Posterior cingulate gyrus (tissue), 11 donors: ENCODE results near the gene ZC3H7B.
A peak's percentile ranks its signal among the peaks of the same experiment; 100 is the strongest.
"Not testable (repeated sequence)": the region's sequence is repeated elsewhere in the genome, so short reads cannot be mapped to it uniquely, and the experiment has no call there.

Source experiments
- DNase-seq, 10 donors: peaks; one replicate each; pipeline versions ENCODE4 v3.0.0 to v3.0.0-alpha.2; 2020 to 2021; ENCODE audit warnings: mixed read lengths in 3 of 10
- intact Hi-C: fragments of 100-400 bp; cut with DNase I; formaldehyde crosslinking; loops from one replicate; pipeline ENCODE4 v1.15.1; 2023

Gene ZC3H7B

GRCh38 chr22:41301085-41302020 lies at the start of gene ZC3H7B:
TSS of gene ZC3H7B (plus strand) at chr22:41301525. CDS start at chr22:41320661, 19,136 bp downstream.
- peak; percentile 67 to 98 (median 82) for DNase-seq
- intact Hi-C loops = loop anchor here (10.0 kb wide), 1 partner anchor 63 kb away; no protein-coding TSS in a partner anchor

- DNase-seq = peak in 3 of 10 donors; percentile 34 to 87 (median 48)
- intact Hi-C loops = no loop called here
These were observed 49.0 kb upstream of the ZC3H7B start for GRCh38 chr22:41252365-41252764.

- no peak for DNase-seq
- intact Hi-C loops = no loop called here
These were observed 47.1 kb upstream of the ZC3H7B start for GRCh38 chr22:41254230-41254629.

GRCh38 chr22:41256254-41257253 lies 44.8 kb upstream of the ZC3H7B start:
- intact Hi-C loops = no loop called here
- no peak for DNase-seq

- DNase-seq = no peak
- intact Hi-C loops = no loop called here
These were observed 43.6 kb upstream of the ZC3H7B start for GRCh38 chr22:41257696-41258095.

GRCh38 chr22:41259756-41260155 lies 41.6 kb upstream of the ZC3H7B start:
- intact Hi-C loops, DNase-seq: not testable (repeated sequence)

- no peak for DNase-seq
- intact Hi-C loops = no loop called here
These were observed 40.5 kb upstream of the ZC3H7B start for GRCh38 chr22:41260871-41261270.

GRCh38 chr22:41261541-41262249 lies 39.6 kb upstream of the ZC3H7B start:
- DNase-seq = no peak
- intact Hi-C loops = no loop called here

- peak in 1 of 10 donors; percentile 59 for DNase-seq
- intact Hi-C loops = no loop called here
These were observed 39.0 kb upstream of the ZC3H7B start for GRCh38 chr22:41262250-41262765.

GRCh38 chr22:41263704-41264103 lies 37.6 kb upstream of the ZC3H7B start:
- intact Hi-C loops = no loop called here
- no peak for DNase-seq

GRCh38 chr22:41264408-41264941 lies 36.9 kb upstream of the ZC3H7B start:
- peak; percentile 67 to 98 (median 83) for DNase-seq
- intact Hi-C loops = no loop called here

GRCh38 chr22:41267958-41268357 lies 33.4 kb upstream of the ZC3H7B start:
- intact Hi-C loops = no loop called here
- DNase-seq = no peak

GRCh38 chr22:41271787-41272186 lies 29.5 kb upstream of the ZC3H7B start:
- intact Hi-C loops = no loop called here
- peak in 1 of 10 donors; percentile 67 for DNase-seq

GRCh38 chr22:41273128-41273527 lies 28.2 kb upstream of the ZC3H7B start:
- no peak for DNase-seq
- intact Hi-C loops = no loop called here

- intact Hi-C loops = no loop called here
- DNase-seq = peak in 8 of 10 donors; percentile 44 to 94 (median 71)
These were observed 26.5 kb upstream of the ZC3H7B start for GRCh38 chr22:41274856-41275255.

- intact Hi-C loops = no loop called here
- peak in 1 of 10 donors; percentile 49 for DNase-seq
These were observed 21.3 kb upstream of the ZC3H7B start for GRCh38 chr22:41280065-41280464.

GRCh38 chr22:41280854-41281253 lies 20.5 kb upstream of the ZC3H7B start:
- DNase-seq = peak in 1 of 10 donors; percentile 50
- intact Hi-C loops = no loop called here

- DNase-seq = peak in 3 of 10 donors; percentile 40 to 74 (median 71)
- intact Hi-C loops = no loop called here
These were observed 16.9 kb upstream of the ZC3H7B start for GRCh38 chr22:41284465-41284864.

- intact Hi-C loops = loop anchor here (5.0 kb wide), 1 partner anchor 193 kb away; the partner anchor contains the start of gene EP300
- peak; percentile 46 to 96 (median 66) for DNase-seq
These were observed 15.9 kb upstream of the ZC3H7B start for GRCh38 chr22:41285441-41285819.
